UCSD-AML1 (cell line): ENCODE measurements around the gene LIPC.

ENCODE experiments used
- DNase-seq: peaks from one replicate; lab custom pipeline; 2025; ENCODE audit not compliant: unreplicated experiment; lab: John Stamatoyannopoulos, UW

The LIPC gene

GRCh38 chr15:58490888-58491473 lies 59.2 kb downstream of the LIPC start:
- DNase-seq: no peak

GRCh38 chr15:58491499-58492202 lies 59.9 kb downstream of the LIPC start:
- no peak for DNase-seq

- DNase-seq: no peak
Observed at GRCh38 chr15:58492661-58493397, 61.0 kb downstream of the LIPC start.

GRCh38 chr15:58494567-58494966 lies 62.8 kb downstream of the LIPC start:
- no peak for DNase-seq

GRCh38 chr15:58495891-58496408 lies 64.2 kb downstream of the LIPC start:
- no peak for DNase-seq

- no peak for DNase-seq
Observed at GRCh38 chr15:58497046-58497785, 65.4 kb downstream of the LIPC start.

- DNase-seq: no peak
Observed at GRCh38 chr15:58498821-58499580, 67.2 kb downstream of the LIPC start.

GRCh38 chr15:58501006-58501405 lies 69.2 kb downstream of the LIPC start:
- no peak for DNase-seq

- no peak for DNase-seq
Observed at GRCh38 chr15:58501636-58502188, 69.9 kb downstream of the LIPC start.

- DNase-seq: no peak
Observed at GRCh38 chr15:58503139-58504027, 71.6 kb downstream of the LIPC start.

- DNase-seq: no peak
Observed at GRCh38 chr15:58504674-58505234, 73.0 kb downstream of the LIPC start.

- DNase-seq: no peak
Observed at GRCh38 chr15:58505581-58505980, 73.8 kb downstream of the LIPC start.

- no peak for DNase-seq
Observed at GRCh38 chr15:58506064-58506490, 74.3 kb downstream of the LIPC start.

GRCh38 chr15:58506783-58507668 lies 75.2 kb downstream of the LIPC start:
- no peak for DNase-seq

- no peak for DNase-seq
Observed at GRCh38 chr15:58509556-58509955, 77.8 kb downstream of the LIPC start.

- no peak for DNase-seq
Observed at GRCh38 chr15:58510715-58511598, 79.2 kb downstream of the LIPC start.

GRCh38 chr15:58511599-58511987 lies 79.8 kb downstream of the LIPC start:
- no peak for DNase-seq
